GM12801 (cell line): ENCODE data around the gene NTHL1.

Source experiments
- CTCF ChIP-seq: IDR thresholded peaks from one replicate; pipeline ENCODE4 v1.5.1; 2011; ENCODE audit warnings: control low read depth; ENCODE audit not compliant: insufficient read length; ENCODE audit errors: extremely low read depth

Gene NTHL1

GRCh38 chr16:1991588-1991947, 56.1 kb downstream of the NTHL1 start:
- TF ChIP-seq CTCF, result no peak

GRCh38 chr16:1991135-1991551, 56.5 kb downstream of the NTHL1 start:
- no peak for TF ChIP-seq CTCF

GRCh38 chr16:1990351-1991134, 57.1 kb downstream of the NTHL1 start:
- TF ChIP-seq CTCF, result no peak

GRCh38 chr16:1990101-1990350, 57.6 kb downstream of the NTHL1 start:
- no peak for TF ChIP-seq CTCF
